RWPE1 (cell line): ENCODE measurements around the gene HLA-DQA1.

Experiments used
- CTCF ChIA-PET: fragments of 350-600 bp; sonication (Branson Sonifier 250); formaldehyde crosslinking; extraction: SDS; loops from one replicate; lab custom pipeline; 2021; lab: Yijun Ruan, JAX
- POLR2A ChIA-PET: fragments of 400-600 bp; formaldehyde crosslinking; extraction: SDS; loops from one replicate; lab custom pipeline; 2020; ENCODE audit warnings: antibody characterized with exemption; ENCODE audit not compliant: low non-redundant PET; lab: Yijun Ruan, JAX
- DNase-seq: peaks from one replicate; pipeline ENCODE4 v3.0.0; 2012; ENCODE audit warnings: low spot score
- H3K27ac ChIP-seq: fragments of 450-650 bp; 2 replicates; pipeline ENCODE4 v1.5.1; 2017
- TF ChIP-seq, protein P1 (sequence below): fragments of 450-650 bp; conservative IDR thresholded peaks from 2 replicates; pipeline ENCODE4 v1.5.1; 2017; ENCODE audit warnings: low read depth, mild to moderate bottlenecking

The HLA-DQA1 gene

DNA sequence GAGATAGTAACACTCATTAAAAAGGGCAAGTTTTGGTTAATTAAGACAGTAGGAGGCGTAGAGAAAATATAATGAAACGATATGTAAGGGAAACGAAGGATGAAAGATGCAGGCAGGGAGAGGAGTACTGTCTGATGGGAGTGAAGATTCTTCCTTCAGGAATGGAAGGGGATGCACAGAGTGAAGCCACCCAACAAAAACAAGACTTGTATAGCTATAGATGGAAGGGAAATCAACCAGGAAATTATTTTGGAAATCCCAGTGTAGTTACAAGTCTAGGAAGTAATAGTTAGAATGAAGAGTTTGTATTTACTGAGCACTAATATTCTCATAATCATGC is 27.8 kb upstream of the HLA-DQA1 start:
- no peak overlapping the region for H3K27ac ChIP-seq
- TF ChIP-seq, protein P1, sequence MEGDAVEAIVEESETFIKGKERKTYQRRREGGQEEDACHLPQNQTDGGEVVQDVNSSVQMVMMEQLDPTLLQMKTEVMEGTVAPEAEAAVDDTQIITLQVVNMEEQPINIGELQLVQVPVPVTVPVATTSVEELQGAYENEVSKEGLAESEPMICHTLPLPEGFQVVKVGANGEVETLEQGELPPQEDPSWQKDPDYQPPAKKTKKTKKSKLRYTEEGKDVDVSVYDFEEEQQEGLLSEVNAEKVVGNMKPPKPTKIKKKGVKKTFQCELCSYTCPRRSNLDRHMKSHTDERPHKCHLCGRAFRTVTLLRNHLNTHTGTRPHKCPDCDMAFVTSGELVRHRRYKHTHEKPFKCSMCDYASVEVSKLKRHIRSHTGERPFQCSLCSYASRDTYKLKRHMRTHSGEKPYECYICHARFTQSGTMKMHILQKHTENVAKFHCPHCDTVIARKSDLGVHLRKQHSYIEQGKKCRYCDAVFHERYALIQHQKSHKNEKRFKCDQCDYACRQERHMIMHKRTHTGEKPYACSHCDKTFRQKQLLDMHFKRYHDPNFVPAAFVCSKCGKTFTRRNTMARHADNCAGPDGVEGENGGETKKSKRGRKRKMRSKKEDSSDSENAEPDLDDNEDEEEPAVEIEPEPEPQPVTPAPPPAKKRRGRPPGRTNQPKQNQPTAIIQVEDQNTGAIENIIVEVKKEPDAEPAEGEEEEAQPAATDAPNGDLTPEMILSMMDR, result no peak
- ChIA-PET POLR2A (no interaction called here), CTCF (no interaction called here)
- no peak for DNase-seq

GRCh38 chr6:32609731-32610640 is 27.2 kb upstream of the HLA-DQA1 start:
- TF ChIP-seq, protein P1, result no peak
- ChIA-PET CTCF (no interaction called here), POLR2A (no interaction called here)
- no peak overlapping the region for H3K27ac ChIP-seq
- peak; percentile 90 for DNase-seq

GRCh38 chr6:32610682-32611296 is 26.4 kb upstream of the HLA-DQA1 start:
- POLR2A ChIA-PET, result no interaction called here
- CTCF ChIA-PET, result no interaction called here
- TF ChIP-seq, protein P1, result no peak
- no peak overlapping the region for H3K27ac ChIP-seq
- no peak for DNase-seq

DNA sequence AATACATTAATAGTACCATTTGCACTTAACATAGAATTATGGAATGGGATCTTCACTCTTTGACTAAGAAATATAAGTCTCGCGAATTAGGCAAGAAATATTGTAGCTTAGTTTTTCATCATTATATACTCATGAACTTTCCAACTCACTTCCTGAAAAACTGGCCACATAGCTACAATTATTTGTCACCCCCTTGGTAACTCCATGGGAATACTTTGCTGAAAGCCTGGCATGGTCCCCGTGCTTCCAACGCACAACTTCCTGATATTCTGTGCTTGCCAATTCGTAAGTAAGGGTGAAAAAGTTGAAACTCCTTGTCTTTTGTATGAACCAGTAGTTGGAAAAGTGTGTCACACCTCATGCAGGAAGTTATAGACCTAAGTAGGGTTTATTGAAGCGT is 23.7 kb upstream of the HLA-DQA1 start:
- TF ChIP-seq, protein P1, result no peak
- H3K27ac ChIP-seq, result no peak overlapping the region
- DNase-seq, result no peak
- CTCF ChIA-PET, result no interaction called here
- POLR2A ChIA-PET, result no interaction called here

DNA sequence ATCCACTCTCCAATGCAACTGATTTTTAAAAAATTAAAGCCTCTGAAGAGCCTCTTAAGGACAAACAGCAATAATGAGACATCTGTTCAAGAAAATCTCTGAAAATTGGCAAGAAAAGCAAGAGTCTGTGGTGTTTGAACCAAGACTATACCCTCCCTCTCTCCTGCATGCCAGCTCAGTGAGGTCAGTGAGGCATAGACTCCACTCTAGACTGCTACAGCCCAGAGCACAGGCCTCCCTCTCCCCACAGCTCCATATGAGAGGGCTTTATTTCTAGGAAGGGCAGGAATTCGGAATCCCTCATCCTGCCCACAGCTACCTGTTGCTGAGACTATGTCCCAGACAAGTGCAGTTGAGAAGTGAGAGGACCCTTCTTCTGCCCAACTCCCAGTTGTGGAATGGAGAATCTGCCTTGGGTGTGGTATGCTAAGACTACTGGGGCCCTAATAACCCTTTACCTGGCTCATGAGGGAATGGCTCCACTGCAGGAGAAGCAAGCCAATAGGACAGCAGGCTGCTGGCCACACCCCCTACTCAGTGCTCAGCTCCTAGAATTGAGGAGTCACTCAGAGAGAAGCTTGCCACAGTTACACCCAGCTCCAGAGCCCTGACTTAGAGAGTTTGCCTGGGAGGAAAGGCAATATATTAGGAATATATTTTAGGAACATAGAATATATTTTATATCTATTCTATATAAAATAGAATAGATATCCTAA is 22.7 kb upstream of the HLA-DQA1 start:
- TF ChIP-seq, protein P1, result no peak
- H3K27ac ChIP-seq, result no peak overlapping the region
- CTCF ChIA-PET, result no interaction called here
- POLR2A ChIA-PET, result no interaction called here
- no peak for DNase-seq

DNA sequence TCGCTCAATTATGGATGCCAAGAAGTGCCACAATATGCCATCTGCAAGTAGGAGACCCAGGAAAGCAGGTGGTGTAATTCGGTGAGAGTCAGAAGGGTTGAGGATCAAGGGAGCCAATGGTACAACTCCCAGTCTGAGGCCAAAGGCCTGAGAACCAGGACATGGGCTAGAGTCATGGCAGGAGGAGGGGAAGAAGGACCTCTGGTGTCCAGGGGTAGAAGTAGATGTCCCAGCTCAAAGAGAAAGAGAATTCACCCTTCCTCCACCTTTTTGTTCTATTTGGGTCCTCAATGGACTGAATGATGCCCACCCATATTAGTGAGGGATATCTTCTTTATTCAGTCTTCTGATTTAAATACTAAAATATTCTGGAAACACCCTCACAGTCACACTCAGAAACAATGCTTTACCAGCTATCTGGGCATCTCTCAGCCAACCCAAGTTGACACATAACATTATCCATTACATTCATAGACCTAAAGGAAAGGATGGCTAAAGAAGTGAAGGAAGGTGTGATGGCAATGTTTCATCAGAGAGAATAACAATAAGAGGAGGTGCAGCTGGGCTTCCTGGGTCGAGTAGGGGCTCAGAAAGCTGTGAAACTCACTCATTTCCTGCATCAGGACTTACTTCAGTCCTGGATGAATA is 21.2 kb upstream of the HLA-DQA1 start:
- no peak for DNase-seq
- CTCF ChIA-PET, result interaction anchor here (0.7 kb wide), 1 partner anchor 1508 kb away, joined by 3 read pairs; no protein-coding TSS in a partner anchor
- TF ChIP-seq, protein P1, result no peak
- POLR2A ChIA-PET, result no interaction called here
- H3K27ac ChIP-seq, result no peak overlapping the region
